D721Med (cell line): Measurements from ENCODE around the gene GPR146.
"Not testable (repeated sequence)": the region's sequence is repeated elsewhere in the genome, so short reads cannot be mapped to it uniquely, and the experiment has no call there.

Source experiments
- DNase-seq: peaks from one replicate; pipeline ENCODE4 v3.0.0; 2011; ENCODE audit warnings: low spot score; ENCODE audit not compliant: insufficient read length
- FAIRE-seq: peaks from 2 replicates; lab custom pipeline; 2011; peaks lifted over from hg19 to GRCh38; lab: Jason Lieb, UNC
- CTCF ChIP-seq: IDR thresholded peaks from 2 replicates; pipeline ENCODE4 v1.5.1; 2012; ENCODE audit warnings: mild to moderate bottlenecking, control low read depth; ENCODE audit not compliant: insufficient read depth; ENCODE audit errors: missing control alignments

Gene GPR146

GRCh38 chr7:999149-999879 is 45.0 kb upstream of the GPR146 start:
- no peak for TF ChIP-seq CTCF
- FAIRE-seq = no peak

GRCh38 chr7:999941-1000935 is 44.1 kb upstream of the GPR146 start:
- DNase-seq (no peak), FAIRE-seq (no peak)
- TF ChIP-seq CTCF = no peak

More at GRCh38 chr7:999149-999879, 45.0 kb upstream of the GPR146 start:
- no peak for DNase-seq

- DNase-seq, FAIRE-seq: not testable (repeated sequence)
Measured at GRCh38 chr7:1001069-1001770, 43.1 kb upstream of the GPR146 start.

GRCh38 chr7:1002026-1002425 is 42.3 kb upstream of the GPR146 start:
- DNase-seq, FAIRE-seq: not testable (repeated sequence)

- not testable (repeated sequence) for DNase-seq, FAIRE-seq
Measured at GRCh38 chr7:1002445-1002844, 41.9 kb upstream of the GPR146 start.

- DNase-seq (no peak), FAIRE-seq (no peak)
- TF ChIP-seq CTCF = no peak
Measured at GRCh38 chr7:1004018-1004852, 40.1 kb upstream of the GPR146 start.

GRCh38 chr7:1005303-1005702 is 39.0 kb upstream of the GPR146 start:
- no peak for TF ChIP-seq CTCF
- FAIRE-seq = no peak
- DNase-seq = no peak

- no peak for TF ChIP-seq CTCF
- FAIRE-seq = no peak
- DNase-seq = no peak
Measured at GRCh38 chr7:1007901-1008300, 36.4 kb upstream of the GPR146 start.
